H54 (cell line): ENCODE measurements around the gene HRC.
"Not testable (repeated sequence)": the region's sequence is repeated elsewhere in the genome, so short reads cannot be mapped to it uniquely, and the experiment has no call there.

Experiments used
- DNase-seq: peaks from one replicate; pipeline ENCODE4 v3.0.0; 2011; ENCODE audit warnings: low spot score, mixed read lengths; ENCODE audit not compliant: insufficient read length
- FAIRE-seq: peaks from 3 replicates; lab custom pipeline; 2011; peaks lifted over from hg19 to GRCh38; lab: Jason Lieb, UNC
- POLR2A ChIP-seq: IDR thresholded peaks from 2 replicates; pipeline ENCODE4 v1.6.1; 2011; ENCODE audit warnings: low read depth, mild to moderate bottlenecking, low read length

The HRC gene

GRCh38 chr19:49155005-49155819 lies at the start of gene HRC:
Gene HRC, minus strand, starts transcription at chr19:49155396. Its CDS starts 159 bp downstream, at chr19:49155237.
- no peak for FAIRE-seq
- TF ChIP-seq POLR2A: no peak
- DNase-seq: no peak

GRCh38 chr19:49201042-49201441 lies 45.8 kb upstream of the HRC start:
- FAIRE-seq: no peak
- TF ChIP-seq POLR2A: no peak
- no peak for DNase-seq

GRCh38 chr19:49200238-49200862 lies 45.2 kb upstream of the HRC start:
- FAIRE-seq: no peak
- peak; percentile 17 for DNase-seq
- no peak for TF ChIP-seq POLR2A

GRCh38 chr19:49196527-49197240 lies 41.5 kb upstream of the HRC start:
- TF ChIP-seq POLR2A: no peak
- DNase-seq (no peak), FAIRE-seq (no peak)

- DNase-seq (no peak), FAIRE-seq (no peak)
- TF ChIP-seq POLR2A: no peak
These were observed 39.2 kb upstream of the HRC start for GRCh38 chr19:49194408-49194807.

- FAIRE-seq: no peak
- no peak for TF ChIP-seq POLR2A
These were observed 38.7 kb upstream of the HRC start for GRCh38 chr19:49193822-49194394.

GRCh38 chr19:49190781-49191180 lies 35.6 kb upstream of the HRC start:
- TF ChIP-seq POLR2A: no peak
- DNase-seq (no peak), FAIRE-seq (no peak)

More at GRCh38 chr19:49193822-49194394, 38.7 kb upstream of the HRC start:
- no peak for DNase-seq

GRCh38 chr19:49189259-49189658 lies 34.1 kb upstream of the HRC start:
- DNase-seq (no peak), FAIRE-seq (no peak)
- TF ChIP-seq POLR2A: no peak

GRCh38 chr19:49188626-49189200 lies 33.5 kb upstream of the HRC start:
- FAIRE-seq: no peak
- no peak for DNase-seq

GRCh38 chr19:49186108-49186507 lies 30.9 kb upstream of the HRC start:
- FAIRE-seq: no peak
- no peak for TF ChIP-seq POLR2A

More at GRCh38 chr19:49188626-49189200, 33.5 kb upstream of the HRC start:
- TF ChIP-seq POLR2A: no peak

GRCh38 chr19:49182848-49183375 lies 27.7 kb upstream of the HRC start:
- no peak for TF ChIP-seq POLR2A
- FAIRE-seq (no peak), DNase-seq (no peak)

More at GRCh38 chr19:49186108-49186507, 30.9 kb upstream of the HRC start:
- no peak for DNase-seq

GRCh38 chr19:49182010-49182847 lies 27.0 kb upstream of the HRC start:
- FAIRE-seq, DNase-seq: not testable (repeated sequence)
